ENCODE data around the gene ZBED6. TPM values are rescaled to one million over a fixed set of nuclear protein-coding genes. Genes with fewer than 3 reads are reported as not detected.

Gene ZBED6
- total RNA-seq, 6 experiments from 2014 or later: 25.9 to 35.2 (median 30.5) TPM

DNA sequence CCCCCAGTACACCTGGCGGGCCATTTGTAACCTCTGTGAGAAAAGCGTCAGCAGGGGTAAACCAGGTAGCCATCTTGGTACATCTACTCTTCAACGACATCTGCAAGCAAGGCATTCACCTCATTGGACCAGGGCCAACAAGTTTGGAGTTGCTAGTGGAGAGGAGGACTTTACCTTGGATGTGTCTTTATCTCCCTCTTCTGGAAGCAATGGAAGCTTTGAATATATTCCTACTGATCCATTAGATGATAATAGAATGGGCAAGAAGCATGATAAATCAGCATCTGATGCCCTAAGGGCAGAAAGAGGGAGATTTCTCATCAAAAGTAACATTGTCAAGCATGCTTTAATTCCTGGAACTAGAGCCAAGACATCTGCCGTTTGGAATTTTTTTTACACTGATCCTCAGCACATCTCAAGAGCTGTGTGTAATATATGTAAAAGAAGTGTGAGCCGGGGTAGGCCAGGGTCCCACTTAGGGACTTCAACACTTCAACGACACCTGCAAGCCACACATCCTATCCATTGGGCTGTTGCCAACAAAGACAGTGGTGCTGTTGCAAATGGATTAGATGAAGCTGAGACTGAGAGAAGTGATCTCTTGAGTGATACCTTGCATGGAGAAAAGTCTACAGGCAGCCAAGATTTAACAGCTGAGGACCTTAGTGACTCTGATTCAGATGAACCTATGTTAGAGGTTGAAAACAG lies 2.7 kb downstream of the ZBED6 start:
- H3K9me3 Mint-ChIP-seq: no peaks in the 10 kb centered on the region
- peak overlapping the region; percentile 34; the same call in 1 of the 2 replicates for H3K27ac Mint-ChIP-seq
- H3K4me3 Mint-ChIP-seq: peak overlapping the region; percentile 94
- peaks cover 5% of the 10 kb centered on the region; the same call in 1 of the 2 replicates for H3K27me3 Mint-ChIP-seq (ENCODE audit: insufficient read depth)
- peaks cover 44% of the 10 kb centered on the region for H3K36me3 Mint-ChIP-seq (ENCODE audit: low read depth)
- TF ChIP-seq, protein P1, sequence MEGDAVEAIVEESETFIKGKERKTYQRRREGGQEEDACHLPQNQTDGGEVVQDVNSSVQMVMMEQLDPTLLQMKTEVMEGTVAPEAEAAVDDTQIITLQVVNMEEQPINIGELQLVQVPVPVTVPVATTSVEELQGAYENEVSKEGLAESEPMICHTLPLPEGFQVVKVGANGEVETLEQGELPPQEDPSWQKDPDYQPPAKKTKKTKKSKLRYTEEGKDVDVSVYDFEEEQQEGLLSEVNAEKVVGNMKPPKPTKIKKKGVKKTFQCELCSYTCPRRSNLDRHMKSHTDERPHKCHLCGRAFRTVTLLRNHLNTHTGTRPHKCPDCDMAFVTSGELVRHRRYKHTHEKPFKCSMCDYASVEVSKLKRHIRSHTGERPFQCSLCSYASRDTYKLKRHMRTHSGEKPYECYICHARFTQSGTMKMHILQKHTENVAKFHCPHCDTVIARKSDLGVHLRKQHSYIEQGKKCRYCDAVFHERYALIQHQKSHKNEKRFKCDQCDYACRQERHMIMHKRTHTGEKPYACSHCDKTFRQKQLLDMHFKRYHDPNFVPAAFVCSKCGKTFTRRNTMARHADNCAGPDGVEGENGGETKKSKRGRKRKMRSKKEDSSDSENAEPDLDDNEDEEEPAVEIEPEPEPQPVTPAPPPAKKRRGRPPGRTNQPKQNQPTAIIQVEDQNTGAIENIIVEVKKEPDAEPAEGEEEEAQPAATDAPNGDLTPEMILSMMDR (IDR thresholded peaks at IDR 0.05): peak; percentile 49
- H3K4me1 Mint-ChIP-seq (ENCODE audit: low read depth): peaks cover 59% of the 10 kb centered on the region
- DNase-seq: peak; percentile 50

DNA sequence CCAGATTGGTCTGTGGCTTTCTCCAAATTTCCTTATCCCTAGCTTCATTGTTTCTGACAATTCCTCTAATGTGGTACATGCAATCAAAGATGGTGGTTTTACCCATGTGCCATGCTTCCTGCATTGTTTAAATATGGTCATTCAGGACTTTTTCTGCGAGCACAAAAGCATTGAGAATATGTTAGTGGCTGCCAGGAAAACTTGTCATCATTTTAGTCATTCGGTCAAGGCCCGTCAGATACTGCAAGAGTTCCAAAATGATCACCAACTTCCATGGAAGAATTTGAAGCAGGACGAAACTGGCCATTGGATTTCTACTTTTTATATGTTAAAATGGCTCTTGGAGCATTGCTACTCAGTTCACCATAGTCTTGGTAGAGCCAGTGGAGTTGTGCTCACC lies 3.7 kb downstream of the ZBED6 start:
- TF ChIP-seq, protein P1 (IDR thresholded peaks at IDR 0.05): no peak
- Mint-ChIP-seq H3K36me3 (ENCODE audit: low read depth) (peaks cover 50% of the 10 kb centered on the region), H3K4me3 (peak overlapping the region; percentile 5; the same call in 1 of the 2 replicates), H3K27ac (peak overlapping the region; percentile 36; the same call in 1 of the 2 replicates), H3K9me3 (no peaks in the 10 kb centered on the region), H3K27me3 (ENCODE audit: insufficient read depth) (peaks cover 5% of the 10 kb centered on the region; the same call in 1 of the 2 replicates), H3K4me1 (ENCODE audit: low read depth) (peaks cover 59% of the 10 kb centered on the region)
- DNase-seq: no peak

DNA sequence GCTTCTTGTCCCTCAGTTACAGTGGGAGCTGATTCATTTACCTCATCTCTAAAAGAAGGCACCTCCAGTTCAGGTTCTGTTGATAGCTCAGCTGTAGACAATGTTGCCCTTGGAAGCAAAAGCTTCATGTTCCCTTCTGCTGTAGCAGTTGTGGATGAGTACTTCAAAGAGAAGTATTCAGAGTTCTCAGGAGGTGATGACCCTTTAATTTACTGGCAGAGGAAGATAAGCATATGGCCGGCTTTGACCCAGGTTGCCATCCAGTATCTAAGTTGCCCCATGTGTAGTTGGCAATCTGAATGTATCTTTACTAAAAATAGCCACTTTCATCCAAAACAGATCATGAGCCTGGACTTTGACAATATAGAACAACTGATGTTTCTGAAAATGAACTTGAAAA lies 4.5 kb downstream of the ZBED6 start:
- 0 out of 2 replicates have a peak overlapping the region, but pooled peaks have one; percentile 5 for H3K4me3 Mint-ChIP-seq
- H3K36me3 Mint-ChIP-seq (ENCODE audit: low read depth): peaks cover 55% of the 10 kb centered on the region
- DNase-seq: no peak
- no peaks in the 10 kb centered on the region for H3K9me3 Mint-ChIP-seq
- peaks cover 55% of the 10 kb centered on the region for H3K4me1 Mint-ChIP-seq (ENCODE audit: low read depth)
- TF ChIP-seq, protein P1 (IDR thresholded peaks at IDR 0.05): no peak
- peaks cover 5% of the 10 kb centered on the region; the same call in 1 of the 2 replicates for H3K27me3 Mint-ChIP-seq (ENCODE audit: insufficient read depth)
- no peak overlapping the region for H3K27ac Mint-ChIP-seq

DNA sequence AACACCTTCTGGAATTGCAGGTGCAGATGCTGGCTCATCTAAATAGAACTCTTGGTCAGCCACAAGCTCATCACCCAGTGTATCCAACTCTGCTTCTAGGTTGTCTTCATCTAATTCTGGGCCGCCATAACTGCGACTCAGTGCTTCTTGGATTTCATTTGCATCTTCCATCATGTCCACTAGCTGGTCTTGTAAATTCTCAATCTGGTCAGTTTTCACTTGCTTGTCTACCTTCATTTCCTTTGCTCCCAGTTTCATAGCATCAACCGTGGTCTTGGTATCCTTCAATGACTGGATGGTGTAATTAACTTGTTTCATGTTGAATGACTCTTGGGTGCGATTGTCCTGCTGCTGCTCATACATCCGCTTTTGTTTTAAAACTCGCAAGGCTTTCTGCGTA lies 10.3 kb downstream of the ZBED6 start:
- Mint-ChIP-seq H3K4me1 (ENCODE audit: low read depth) (peaks cover 43% of the 10 kb centered on the region), H3K4me3 (no peak overlapping the region), H3K36me3 (ENCODE audit: low read depth) (peaks cover 29% of the 10 kb centered on the region), H3K9me3 (no peaks in the 10 kb centered on the region), H3K27me3 (ENCODE audit: insufficient read depth) (no peaks in the 10 kb centered on the region), H3K27ac (no peak overlapping the region)
- TF ChIP-seq, protein P1 (IDR thresholded peaks at IDR 0.05): no peak
- no peak for DNase-seq

DNA sequence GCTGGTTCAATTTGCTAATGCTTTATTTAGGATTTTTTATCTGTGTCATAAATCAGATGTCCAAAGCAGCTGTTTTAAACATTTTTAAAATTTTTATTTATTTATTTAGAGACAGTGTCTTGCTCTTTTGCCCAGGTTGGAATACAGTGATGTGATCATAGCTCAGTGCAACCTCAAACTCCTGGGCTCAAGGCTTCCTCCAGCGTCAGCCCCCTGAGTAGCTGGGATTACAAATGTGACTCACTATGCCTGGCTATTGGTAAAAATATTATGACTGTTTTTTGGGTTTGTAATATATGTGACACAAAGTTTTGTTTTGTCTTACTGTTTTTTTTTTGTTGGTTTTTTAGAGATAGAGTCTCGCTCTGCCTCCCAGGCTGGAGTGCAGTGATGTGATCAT lies 11.8 kb downstream of the ZBED6 start:
- TF ChIP-seq, protein P1 (IDR thresholded peaks at IDR 0.05): no peak
- no peaks in the 10 kb centered on the region for H3K27me3 Mint-ChIP-seq (ENCODE audit: insufficient read depth)

More for the DNA sequence above, 11.8 kb downstream of the ZBED6 start:
- DNase-seq: peak; percentile 86
- H3K4me1 Mint-ChIP-seq (ENCODE audit: low read depth): peaks cover 40% of the 10 kb centered on the region
- peak overlapping the region; percentile 77 for H3K27ac Mint-ChIP-seq
- no peaks in the 10 kb centered on the region for H3K9me3 Mint-ChIP-seq
- H3K36me3 Mint-ChIP-seq (ENCODE audit: low read depth): peaks cover 34% of the 10 kb centered on the region
- H3K4me3 Mint-ChIP-seq: peak overlapping the region; percentile 21; the same call in 1 of the 2 replicates
